Activated CD8-positive, alpha-beta memory T cell treated with anti-CD3 and anti-CD28 coated beads for 4 hours (primary cell): Measurements from ENCODE around the gene CADM1.
A peak's percentile ranks its signal among the peaks of the same experiment; 100 is the strongest.

Source experiments
- DNase-seq, 2 donors: peaks; one replicate each; pipeline ENCODE4 v3.0.0-alpha.2; 2020; ENCODE audit warnings: low read depth in 2 of 2

The CADM1 gene

GRCh38 chr11:115279813-115280761, 224.1 kb downstream of the CADM1 start:
- DNase-seq, result no peak

- DNase-seq, result no peak
These were observed 227.4 kb downstream of the CADM1 start for GRCh38 chr11:115276799-115277198.

GRCh38 chr11:115276191-115276590, 228.0 kb downstream of the CADM1 start:
- DNase-seq, result no peak

- no peak for DNase-seq
These were observed 229.2 kb downstream of the CADM1 start for GRCh38 chr11:115275045-115275444.

GRCh38 chr11:115272925-115273324, 231.3 kb downstream of the CADM1 start:
- no peak for DNase-seq

- DNase-seq, result no peak
These were observed 232.6 kb downstream of the CADM1 start for GRCh38 chr11:115271643-115272042.

- no peak for DNase-seq
These were observed 234.8 kb downstream of the CADM1 start for GRCh38 chr11:115269191-115269950.

GRCh38 chr11:115267871-115268270, 236.3 kb downstream of the CADM1 start:
- DNase-seq, result no peak

- DNase-seq, result no peak
These were observed 236.9 kb downstream of the CADM1 start for GRCh38 chr11:115267238-115267781.

GRCh38 chr11:115266066-115266639, 238.1 kb downstream of the CADM1 start:
- DNase-seq, result no peak

- no peak for DNase-seq
These were observed 240.2 kb downstream of the CADM1 start for GRCh38 chr11:115263799-115264656.

GRCh38 chr11:115258216-115258615, 246.0 kb downstream of the CADM1 start:
- DNase-seq, result no peak

- DNase-seq, result no peak
These were observed 246.5 kb downstream of the CADM1 start for GRCh38 chr11:115257678-115258077.

GRCh38 chr11:115257270-115257669, 246.9 kb downstream of the CADM1 start:
- no peak for DNase-seq

GRCh38 chr11:115256397-115257197, 247.6 kb downstream of the CADM1 start:
- DNase-seq, result peak in 1 of 2 donors; percentile 1

GRCh38 chr11:115255006-115255762, 249.0 kb downstream of the CADM1 start:
- DNase-seq, result no peak

- no peak for DNase-seq
These were observed 253.1 kb downstream of the CADM1 start for GRCh38 chr11:115251126-115251525.

- DNase-seq, result no peak
These were observed 255.1 kb downstream of the CADM1 start for GRCh38 chr11:115249061-115249578.

- DNase-seq, result no peak
These were observed 256.3 kb downstream of the CADM1 start for GRCh38 chr11:115247953-115248352.
